GM12878 (cell line): Measurements from ENCODE around the gene RNPEP. TPM values are rescaled to one million over a fixed set of nuclear protein-coding genes. Genes with fewer than 3 reads are reported as not detected.

Source experiments
- ATAC-seq: fragments of 200-7000 bp; cut with Tn5 transposase; 3 replicates; pipeline ENCODE4 v1.9.1; 2020; ENCODE audit warnings: mild to moderate bottlenecking, moderate library complexity
- BruUV-seq: library from RNA; stranded (reverse); fragments of 400-500 nt; replicated peaks from 2 replicates; lab custom pipeline; 2021; lab: Mats Ljungman, UMichigan
- CTCF ChIA-PET: fragments of 300-600 bp; sonication (Branson Sonifier 250); formaldehyde crosslinking; extraction: SDS; loops from one replicate; lab custom pipeline; 2021; ENCODE audit warnings: inconsistent platforms; lab: Yijun Ruan, JAX
- POLR2A ChIA-PET: fragments of 350-600 bp; formaldehyde crosslinking; extraction: SDS; loops from one replicate; lab custom pipeline; 2021; ENCODE audit warnings: inconsistent platforms; lab: Charles Lee
- RAD21 ChIA-PET: fragments of 300-600 bp; sonication (Branson Sonifier 250); formaldehyde crosslinking; loops from one replicate; lab custom pipeline; 2023; ENCODE audit warnings: antibody characterized with exemption; ENCODE audit not compliant: unreplicated experiment; lab: Charles Lee
- SMC1A ChIA-PET: fragments of 300-600 bp; sonication (Branson Sonifier 250); formaldehyde crosslinking; loops from one replicate; lab custom pipeline; 2023; ENCODE audit not compliant: unreplicated experiment, uncharacterized antibody; lab: Charles Lee
- DNase-seq: peaks from one replicate; pipeline ENCODE4 v3.0.0-alpha.2; 2011; ENCODE audit warnings: low read depth, low spot score
- FAIRE-seq: peaks from 3 replicates; lab custom pipeline; 2011; peaks lifted over from hg19 to GRCh38; lab: Jason Lieb, UNC
- H2AFZ ChIP-seq: 2 replicates; pipeline ENCODE4 v1.6.0; 2011; ENCODE audit warnings: low read depth, low read length, control low read depth; ENCODE audit not compliant: control insufficient read depth
- H3K27ac ChIP-seq: 2 replicates; pipeline ENCODE4 v1.5.1; 2011; ENCODE audit warnings: control low read depth; ENCODE audit not compliant: control insufficient read depth, insufficient read depth
- H3K27me3 ChIP-seq, 2 experiments: replicated peaks in 1 of 2; 2 replicates each; pipeline versions ENCODE4 v1.6.0 to v1.6.1; 2011; ENCODE audit warnings: low read length in 1 of 2; ENCODE audit not compliant: control insufficient read depth in 2 of 2, insufficient read depth in 2 of 2
- H3K36me3 ChIP-seq, 2 experiments: 2 replicates each; pipeline ENCODE4 v1.5.1; 2011; ENCODE audit warnings: low read length in 1 of 2; ENCODE audit not compliant: control insufficient read depth in 2 of 2, insufficient read depth in 2 of 2
- H3K4me1 ChIP-seq: 2 replicates; pipeline ENCODE4 v1.6.1; 2011; ENCODE audit warnings: mild to moderate bottlenecking, low read length, moderate library complexity, mixed read lengths; ENCODE audit not compliant: control insufficient read depth, insufficient read depth
- H3K4me2 ChIP-seq: 2 replicates; pipeline ENCODE4 v1.6.0; 2011; ENCODE audit warnings: control low read depth; ENCODE audit not compliant: control insufficient read depth, insufficient read depth
- H3K4me3 ChIP-seq: fragments of 200-600 bp; sonication (generic); 2 replicates; pipeline ENCODE4 v1.5.1; 2016
- H3K79me2 ChIP-seq: 2 replicates; pipeline ENCODE4 v1.6.0; 2011; ENCODE audit warnings: low read length; ENCODE audit not compliant: control insufficient read depth, insufficient read depth
- H3K9ac ChIP-seq: 2 replicates; pipeline ENCODE4 v1.8.0; 2011; ENCODE audit warnings: low read length, control low read depth, mixed read lengths; ENCODE audit not compliant: control insufficient read depth, insufficient read depth
- H3K9me3 ChIP-seq: replicated peaks from 3 replicates; pipeline ENCODE4 v1.5.1; 2011; ENCODE audit warnings: mild to moderate bottlenecking, low read length; ENCODE audit not compliant: control insufficient read depth, insufficient read depth
- H4K20me1 ChIP-seq: 2 replicates; pipeline ENCODE4 v1.6.0; 2011; ENCODE audit not compliant: control insufficient read depth, insufficient read depth
- BMI1 ChIP-seq: fragments of 450-650 bp; IDR thresholded peaks from 2 replicates; pipeline ENCODE4 v1.6.1; 2016; ENCODE audit warnings: mild to moderate bottlenecking, moderate library complexity, borderline replicate concordance
- CTCF ChIP-seq, 3 experiments: IDR thresholded peaks in 2 of 3; conservative IDR thresholded peaks in 1 of 3; 2 replicates each; pipeline ENCODE4 v1.5.1; 2011; ENCODE audit warnings: low read depth in 3 of 3, low read length in 3 of 3, mild to moderate bottlenecking in 3 of 3, control low read depth in 2 of 3, moderate library complexity in 2 of 3, inconsistent platforms in 1 of 3, mixed read lengths in 1 of 3; ENCODE audit not compliant: control insufficient read depth in 2 of 3, insufficient read depth in 1 of 3; ENCODE audit errors: extremely low read depth in 1 of 3
- FOS ChIP-seq: IDR thresholded peaks from 3 replicates; pipeline ENCODE4 v1.6.1; 2011; ENCODE audit warnings: borderline replicate concordance; ENCODE audit not compliant: insufficient read length; ENCODE audit errors: extremely low read depth
- HCFC1 ChIP-seq: fragments of 150-350 bp; IDR thresholded peaks from 2 replicates; pipeline ENCODE4 v1.6.1; 2014; ENCODE audit warnings: low read length
- NFXL1 ChIP-seq: fragments of 450-650 bp; IDR thresholded peaks from 2 replicates; pipeline ENCODE4 v1.6.1; 2017; ENCODE audit warnings: antibody characterized with exemption, mild to moderate bottlenecking, borderline replicate concordance
- POU2F2 ChIP-seq: IDR thresholded peaks from 3 replicates; pipeline ENCODE4 v1.6.1; 2011; ENCODE audit warnings: low read depth, mild to moderate bottlenecking, low read length, borderline replicate concordance
- SPI1 ChIP-seq: IDR thresholded peaks from 2 replicates; pipeline ENCODE4 v1.6.1; 2011; ENCODE audit warnings: low read depth, mild to moderate bottlenecking, low read length, moderate library complexity, borderline replicate concordance; ENCODE audit not compliant: insufficient read depth
- TBL1XR1 ChIP-seq: IDR thresholded peaks from 2 replicates; pipeline ENCODE4 v1.6.1; 2012; ENCODE audit warnings: low read depth, low read length, improper control_type of control experiment
- ZNF384 ChIP-seq: IDR thresholded peaks from 2 replicates; pipeline ENCODE4 v1.6.1; 2012; ENCODE audit warnings: low read depth, mild to moderate bottlenecking, low read length, improper control_type of control experiment, borderline replicate concordance
- WGBS: methylation state at CpG from one replicate; pipeline ENCODE4 v1.1.6; 2016; ENCODE audit warnings: low lambda C conversion rate; ENCODE audit not compliant: insufficient replicate concordance, insufficient coverage; ENCODE audit errors: missing lambda C conversion rate; 5-methylcytosine and 5-hydroxymethylcytosine counted together
- in situ Hi-C: fragments of 300-500 bp; cut with MboI; formaldehyde crosslinking; loops from 9 replicates; pipeline ENCODE4 v1.14.3; 2018; ENCODE audit warnings: mixed read lengths
- intact Hi-C: fragments of 100-400 bp; cut with micrococcal nuclease; formaldehyde crosslinking; loops from one replicate; pipeline ENCODE4 v1.14.2; 2022; ENCODE audit not compliant: unreplicated experiment
- polyA plus RNA-seq, 11 experiments: library from polyadenylated mRNA; depleted of rRNA in 4 of 11; unstranded in 6 of 11; stranded (reverse) in 5 of 11; fragments of >200 nt; fragmentation: Nextera tagmentation in 4 of 11; fragmentation: Illumina TruSeq in 1 of 11; extraction: Ambion mirVana in 4 of 11; extraction: Trizol in 1 of 11; gene quantifications; 1 replicate in 1 of 11; 2 replicates in 10 of 11; pipeline versions ENCODE4 v1.2.1 to v1.2.3, GENCODE V29; 2011 to 2016; ENCODE audit warnings: inconsistent platforms in 2 of 11, missing spikeins in 2 of 11, low read depth in 1 of 11
- total RNA-seq, 4 experiments: library from RNA; depleted of rRNA in 3 of 4; stranded (reverse); fragments of >200 nt in 3 of 4; fragmentation: Illumina TruSeq in 1 of 4; extraction: Trizol in 1 of 4; gene quantifications; 2 replicates each; pipeline versions ENCODE4 v1.2.1 to v1.2.3, GENCODE V29; 2013 to 2021

Gene RNPEP
- total and polyA plus RNA-seq, 10 of the 15 experiments (the other 5 are each of a cell fraction or from before 2014, with no cell fraction given) = 18.3 to 68.2 (median 44.6) TPM

GRCh38 chr1:202046748-202047708 lies 64.6 kb downstream of the RNPEP start:
- no peak overlapping the region for H2AFZ ChIP-seq
- no peak overlapping the region for H3K4me2 ChIP-seq
- ChIA-PET POLR2A (no interaction called here), CTCF (no interaction called here), SMC1A (no interaction called here), RAD21 (interaction anchor here (0.9 kb wide), 1 partner anchor 12 kb away, joined by 3 read pairs; no protein-coding TSS in a partner anchor)
- DNase-seq = no peak
- H3K9ac ChIP-seq = no peak overlapping the region
- intact Hi-C loops = no loop called here
- FAIRE-seq = no peak
- no peak for ATAC-seq
- no peak overlapping the region for H3K27ac ChIP-seq
- in situ Hi-C loops = no loop called here
- TF ChIP-seq BMI1 = no peak
- no peak for TF ChIP-seq SPI1
- TF ChIP-seq HCFC1 = no peak
- TF ChIP-seq TBL1XR1 = no peak
- no peak for TF ChIP-seq NFXL1
- no peak for TF ChIP-seq FOS
- no peak for TF ChIP-seq ZNF384
- TF ChIP-seq CTCF (IDR thresholded peaks at IDR 0.05 in 2 of 3, conservative IDR thresholded peaks at IDR 0.05 in 1 of 3; ENCODE audit: control insufficient read depth in 2 of 3, extremely low read depth in 1 of 3, insufficient read depth in 1 of 3, low read depth in 3 of 3, low read length in 3 of 3) = no peak
- no peak for TF ChIP-seq POU2F2
- TF ChIP-seq, all 136 proteins: peak for 0
- WGBS = 25% methylated on average over 5 of the region's 5 CpGs
- Histone ChIP-seq H4K20me1 (no peaks in the 10 kb centered on the region), H3K36me3 (no peaks in the 10 kb centered on the region), H3K27me3 (peaks cover 0 to 3% of the 10 kb centered on the region in 2 experiments; a peak in 1 of 4 replicates), H3K4me1 (no peaks in the 10 kb centered on the region), H3K79me2 (no peaks in the 10 kb centered on the region), H3K4me3 (no peak overlapping the region), H3K9me3 (no peaks in the 10 kb centered on the region)
- no TSS peak for BruUV-seq
